Neural progenitor cell (in vitro differentiated cells): ENCODE data around the gene JADE1.

Experiments
- EZH2 ChIP-seq: fragments of 200-600 bp; sonication (generic); IDR thresholded peaks from 2 replicates; pipeline ENCODE4 v1.6.1; 2017; ENCODE audit warnings: antibody characterized with exemption, mild to moderate bottlenecking, moderate library complexity
- EZH2phosphoT487 ChIP-seq: fragments of 200-600 bp; sonication (generic); IDR thresholded peaks from 2 replicates; pipeline ENCODE4 v1.6.1; 2017; ENCODE audit warnings: antibody characterized with exemption
- TF ChIP-seq, protein P1 (sequence below): fragments of 200-600 bp; sonication (generic); IDR thresholded peaks from 2 replicates; pipeline ENCODE4 v1.5.1; 2017; ENCODE audit warnings: antibody characterized with exemption, mild to moderate bottlenecking

DNA sequence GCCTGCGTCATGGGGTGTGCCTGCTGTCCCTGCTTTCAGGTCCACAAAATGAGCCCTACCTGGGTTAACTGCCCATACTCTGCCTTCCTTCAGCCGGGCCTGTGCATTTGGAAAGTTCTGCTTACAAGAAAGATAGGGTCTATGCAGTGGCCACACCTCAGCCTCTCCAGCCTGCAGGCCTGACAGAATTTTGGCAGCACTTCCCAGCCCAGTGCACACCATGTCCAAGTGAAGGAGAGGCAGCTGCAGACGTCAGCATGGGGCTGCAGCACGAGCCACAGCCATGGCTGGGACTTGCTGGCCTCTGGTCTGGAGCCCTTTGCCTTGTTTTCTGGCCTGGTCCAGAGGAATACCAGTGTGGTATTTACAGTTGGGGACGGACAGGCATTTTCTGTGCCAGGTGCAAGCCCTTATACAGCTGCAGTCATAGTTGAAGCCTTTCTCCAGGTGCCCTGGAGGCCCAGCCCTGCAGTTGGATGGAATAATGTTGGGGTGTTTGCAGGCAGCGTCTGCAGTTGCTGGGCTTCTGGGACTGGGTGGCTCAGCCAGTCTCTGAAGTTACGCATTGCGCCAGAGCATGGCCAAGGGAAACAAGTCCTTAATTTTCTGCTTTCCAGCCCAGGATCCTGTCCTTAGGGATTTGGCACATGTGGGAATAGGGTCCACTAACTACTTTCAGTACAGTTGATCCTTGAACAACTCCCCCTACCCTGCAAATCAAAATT is 26.2 kb downstream of the JADE1 start:
- TF ChIP-seq, protein P1, sequence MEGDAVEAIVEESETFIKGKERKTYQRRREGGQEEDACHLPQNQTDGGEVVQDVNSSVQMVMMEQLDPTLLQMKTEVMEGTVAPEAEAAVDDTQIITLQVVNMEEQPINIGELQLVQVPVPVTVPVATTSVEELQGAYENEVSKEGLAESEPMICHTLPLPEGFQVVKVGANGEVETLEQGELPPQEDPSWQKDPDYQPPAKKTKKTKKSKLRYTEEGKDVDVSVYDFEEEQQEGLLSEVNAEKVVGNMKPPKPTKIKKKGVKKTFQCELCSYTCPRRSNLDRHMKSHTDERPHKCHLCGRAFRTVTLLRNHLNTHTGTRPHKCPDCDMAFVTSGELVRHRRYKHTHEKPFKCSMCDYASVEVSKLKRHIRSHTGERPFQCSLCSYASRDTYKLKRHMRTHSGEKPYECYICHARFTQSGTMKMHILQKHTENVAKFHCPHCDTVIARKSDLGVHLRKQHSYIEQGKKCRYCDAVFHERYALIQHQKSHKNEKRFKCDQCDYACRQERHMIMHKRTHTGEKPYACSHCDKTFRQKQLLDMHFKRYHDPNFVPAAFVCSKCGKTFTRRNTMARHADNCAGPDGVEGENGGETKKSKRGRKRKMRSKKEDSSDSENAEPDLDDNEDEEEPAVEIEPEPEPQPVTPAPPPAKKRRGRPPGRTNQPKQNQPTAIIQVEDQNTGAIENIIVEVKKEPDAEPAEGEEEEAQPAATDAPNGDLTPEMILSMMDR, result no peak
- TF ChIP-seq EZH2, result no peak
- no peak for TF ChIP-seq EZH2phosphoT487
